Pancreas (tissue), 10 donors: Measurements from ENCODE around the gene SLC25A44. TPM values are rescaled to one million over a fixed set of nuclear protein-coding genes. Genes with fewer than 3 reads are reported as not detected.

Experiments
- ATAC-seq, 4 donors: fragments of 200-7000 bp; cut with Tn5 transposase; one replicate each; pipeline versions ENCODE4 v1.8.0 to v1.9.1; 2020; ENCODE audit warnings: mild to moderate bottlenecking in 4 of 4, moderate library complexity in 4 of 4
- DNase-seq, 6 donors: peaks; one replicate each; pipeline ENCODE4 v3.0.0-alpha.2; 2020
- FAIRE-seq: peaks from 2 replicates; lab custom pipeline; 2012; peaks lifted over from hg19 to GRCh38; lab: Jason Lieb, UNC
- H3K27ac ChIP-seq, 4 donors: fragments of 200-600 bp; sonication (generic); 1 replicate in 3 of 4; 2 replicates in 1 of 4; pipeline versions ENCODE4 v1.5.0 to v1.8.0; 2020
- H3K27me3 ChIP-seq, 4 donors: fragments of 200-600 bp; one replicate each; pipeline ENCODE4 v1.8.0; 2021
- H3K36me3 ChIP-seq, 3 donors: fragments of 200-600 bp; sonication (generic) in 1 of 3; one replicate each; pipeline versions ENCODE4 v1.5.0 to v1.8.0; 2020 to 2021
- H3K4me1 ChIP-seq, 3 donors: fragments of 200-600 bp; one replicate each; pipeline ENCODE4 v1.8.0; 2021
- H3K4me3 ChIP-seq, 4 donors: fragments of 200-600 bp; sonication (generic) in 2 of 4; one replicate each; pipeline versions ENCODE4 v1.5.0 to v1.8.0; 2020 to 2021
- H3K9me3 ChIP-seq, 4 donors: fragments of 200-600 bp; one replicate each; pipeline ENCODE4 v1.8.0; 2021
- WGBS, 2 donors: extraction: QIAGEN DNeasy Blood & Tissue Kit; methylation state at CpG; one replicate each; pipeline ENCODE4 v1.1.7; 2013; 5-methylcytosine and 5-hydroxymethylcytosine counted together
- intact Hi-C, 3 donors: fragments of 100-400 bp; cut with DNase I; formaldehyde crosslinking; loops; one replicate each; pipeline versions ENCODE4 v1.11.1 to v1.14.2; 2022
- polyA plus RNA-seq, 2 donors: library from polyadenylated mRNA; stranded (reverse); fragments of 200-250 nt; gene quantifications; one replicate each; pipeline ENCODE4 v1.2.3, GENCODE V29; 2013
- total RNA-seq, 6 donors: library from RNA; stranded (reverse); fragmentation: NEBNext Ultra II Directional in 4 of 6; extraction: Animal tissue kit (Norgen Biotek cat#: 25700) in 4 of 6; gene quantifications; one replicate each; pipeline versions ENCODE4 v1.2.1 to v1.2.4, GENCODE V29; 2021 to 2023
- TF ChIP-seq, protein P1 (sequence below), 4 donors: fragments of 200-600 bp; sonication (generic) in 3 of 4; IDR thresholded peaks; one replicate each; pipeline versions ENCODE4 v1.5.0 to v1.8.0; 2021; ENCODE audit warnings: antibody characterized with exemption in 4 of 4
- donor health status: healthy with polysubstance abuse.
- donor health status: DM: no; HTN: no; CAD: no; lungs with moderate emphysema.
- donor health status: DM: no; HTN: no; CAD: no.
- donor health status: control.
- donor health status: control.
- donor health status: Bipolar disorder and iron deficiency.
- donor health status: DM: yes; HTN: yes; CAD: no.
- donor health status: DM: no; HTN: no; CAD: no.
- donor health status: DM: no; HTN: no; CAD: no.
- donor health status: DM: yes; HTN: yes; CAD: no.

The SLC25A44 gene
- total and polyA plus RNA-seq, 8 donors: 4.0 to 11.4 (median 6.7) TPM

- WGBS, 2 donors: 53 to 69% methylated on average over 10 of the region's 10 CpGs
- DNase-seq (no peak), ATAC-seq (no peak), FAIRE-seq (no peak)
- Histone ChIP-seq H3K4me1 (peaks cover 3 to 6% (median 6%) of the 10 kb centered on the region in 3 donors), H3K36me3 (peaks cover 0 to 14% (median 0%) of the 10 kb centered on the region in 3 donors), H3K27ac (no peak overlapping the region), H3K27me3 (no peaks in the 10 kb centered on the region), H3K4me3 (peak overlapping the region in 2 of 4 donors; percentile 36 to 45), H3K9me3 (no peaks in the 10 kb centered on the region)
- TF ChIP-seq, protein P1, sequence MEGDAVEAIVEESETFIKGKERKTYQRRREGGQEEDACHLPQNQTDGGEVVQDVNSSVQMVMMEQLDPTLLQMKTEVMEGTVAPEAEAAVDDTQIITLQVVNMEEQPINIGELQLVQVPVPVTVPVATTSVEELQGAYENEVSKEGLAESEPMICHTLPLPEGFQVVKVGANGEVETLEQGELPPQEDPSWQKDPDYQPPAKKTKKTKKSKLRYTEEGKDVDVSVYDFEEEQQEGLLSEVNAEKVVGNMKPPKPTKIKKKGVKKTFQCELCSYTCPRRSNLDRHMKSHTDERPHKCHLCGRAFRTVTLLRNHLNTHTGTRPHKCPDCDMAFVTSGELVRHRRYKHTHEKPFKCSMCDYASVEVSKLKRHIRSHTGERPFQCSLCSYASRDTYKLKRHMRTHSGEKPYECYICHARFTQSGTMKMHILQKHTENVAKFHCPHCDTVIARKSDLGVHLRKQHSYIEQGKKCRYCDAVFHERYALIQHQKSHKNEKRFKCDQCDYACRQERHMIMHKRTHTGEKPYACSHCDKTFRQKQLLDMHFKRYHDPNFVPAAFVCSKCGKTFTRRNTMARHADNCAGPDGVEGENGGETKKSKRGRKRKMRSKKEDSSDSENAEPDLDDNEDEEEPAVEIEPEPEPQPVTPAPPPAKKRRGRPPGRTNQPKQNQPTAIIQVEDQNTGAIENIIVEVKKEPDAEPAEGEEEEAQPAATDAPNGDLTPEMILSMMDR (IDR thresholded peaks at IDR 0.05): no peak
- intact Hi-C loops: no loop called here
Measured at GRCh38 chr1:156246241-156246780, 52.4 kb downstream of the SLC25A44 start.

GRCh38 chr1:156246781-156247459, 53.0 kb downstream of the SLC25A44 start:
- FAIRE-seq (no peak), ATAC-seq (peak in 3 of 4 donors; percentile 22 to 37 (median 24)), DNase-seq (peak in 1 of 6 donors; percentile 28)
- no peak overlapping the region for H3K27ac ChIP-seq
- H3K4me3 ChIP-seq: no peak overlapping the region
- peaks cover 0 to 20% (median 0%) of the 10 kb centered on the region in 3 donors for H3K36me3 ChIP-seq
- H3K9me3 ChIP-seq: no peaks in the 10 kb centered on the region
- TF ChIP-seq, protein P1 (IDR thresholded peaks at IDR 0.05): no peak
- intact Hi-C loops: no loop called here
- H3K4me1 ChIP-seq: peaks cover 3 to 6% (median 6%) of the 10 kb centered on the region in 3 donors
- WGBS, 2 donors: 42 to 47% methylated on average over 16 of the region's 16 CpGs
- H3K27me3 ChIP-seq: no peaks in the 10 kb centered on the region

- peak; percentile 12 to 56 (median 37) for ATAC-seq
- TF ChIP-seq, protein P1 (IDR thresholded peaks at IDR 0.05): no peak
- Histone ChIP-seq H3K4me3 (no peak within 1 kb of the TSS), H3K4me1 (peaks cover 3 to 6% (median 6%) of the 10 kb centered on the region in 3 donors), H3K9me3 (no peaks in the 10 kb centered on the region), H3K27me3 (no peaks in the 10 kb centered on the region), H3K27ac (no peak within 1 kb of the TSS), H3K36me3 (peaks cover 2 to 28% (median 6%) of the 10 kb centered on the region in 3 donors)
- intact Hi-C loops: no loop called here
- FAIRE-seq: no peak
- peak in 2 of 6 donors; percentile 26 to 35 for DNase-seq
- 26 to 30% methylated on average over 12 to 16 of the region's 16 CpGs for WGBS, 2 donors
Measured at GRCh38 chr1:156247460-156248322, 53.8 kb downstream of the SLC25A44 start, which contains the start of gene PAQR6. Gene PAQR6 (minus strand): TSS chr1:156248056. CDS start chr1:156246731, 1,325 bp downstream.

GRCh38 chr1:156248323-156248683, 54.4 kb downstream of the SLC25A44 start:
- FAIRE-seq (no peak), DNase-seq (no peak), ATAC-seq (no peak)
- Histone ChIP-seq H3K4me3 (no peak overlapping the region), H3K36me3 (peaks cover 2 to 34% (median 9%) of the 10 kb centered on the region in 3 donors), H3K9me3 (no peaks in the 10 kb centered on the region), H3K27me3 (no peaks in the 10 kb centered on the region), H3K27ac (no peak overlapping the region), H3K4me1 (peaks cover 3 to 6% (median 6%) of the 10 kb centered on the region in 3 donors)
- intact Hi-C loops: no loop called here
- TF ChIP-seq, protein P1 (IDR thresholded peaks at IDR 0.05): no peak
- 68% methylated on average over 4 of the region's 4 CpGs; no CpG with 5 or more reads in 1 of the 2 donors for WGBS, 2 donors
